ENCODE measurements around the gene PGM1. TPM values are rescaled to one million over a fixed set of nuclear protein-coding genes. Genes with fewer than 3 reads are reported as not detected.

The PGM1 gene
- total and polyA plus RNA-seq, 2 of the 4 experiments (the other 2 are of a cell fraction), result 42.6 to 94.5 TPM

GRCh38 chr1:63683759-63684158 is 90.5 kb downstream of the PGM1 start:
- Histone ChIP-seq H2AK5ac (ENCODE audit: low read depth, low read length) (no peak overlapping the region), H3K56ac (ENCODE audit: extremely low read depth, insufficient read depth, low read length) (no peak overlapping the region), H2BK5ac (ENCODE audit: low read depth, low read length, poor library complexity, severe bottlenecking) (no peak overlapping the region), H3K9me3 (ENCODE audit: control insufficient read depth, insufficient read depth, low read length) (peaks cover 4% of the 10 kb centered on the region; the same call in 1 of the 2 replicates), H3K27ac (ENCODE audit: insufficient read depth, low read length) (no peak overlapping the region), H2AFZ (replicated peaks; ENCODE audit: low read length, poor library complexity) (no peak overlapping the region), H3K4me1 (ENCODE audit: control insufficient read depth, insufficient read depth, low read length) (no peaks in the 10 kb centered on the region), H4K5ac (ENCODE audit: low read depth, low read length) (no peak overlapping the region), H3K36me3 (ENCODE audit: control insufficient read depth, insufficient read depth, low read length) (no peaks in the 10 kb centered on the region), H3K14ac (replicated peaks; ENCODE audit: low read depth, low read length) (no peak overlapping the region), H2BK120ac (ENCODE audit: low read depth, low read length) (no peak overlapping the region), H2AK9ac (replicated peaks; ENCODE audit: low read depth, low read length, poor library complexity) (no peak overlapping the region), H4K91ac (ENCODE audit: insufficient read depth, low read depth, low read length) (no peak overlapping the region), H4K8ac (ENCODE audit: low read depth in 2 of 2, low read length in 2 of 2) (no peak overlapping the region), H2BK15ac (ENCODE audit: low read depth, low read length) (no peak overlapping the region), H3K79me1 (ENCODE audit: low read depth in 1 of 2, low read length in 2 of 2) (no peaks in the 10 kb centered on the region), H2BK20ac (ENCODE audit: low read depth, low read length) (no peak overlapping the region), H4K20me1 (ENCODE audit: insufficient read depth, low read length) (no peaks in the 10 kb centered on the region), H3K9me1 (ENCODE audit: insufficient read depth, low read length) (no peaks in the 10 kb centered on the region), H3K4me2 (ENCODE audit: low read depth, low read length) (no peak overlapping the region), H3K4ac (ENCODE audit: low read depth, low read length) (no peak overlapping the region), H3K4me3 (ENCODE audit: insufficient read depth, low read depth, low read length) (no peak overlapping the region), H3K27me3 (ENCODE audit: control insufficient read depth, insufficient read depth, low read length) (0 out of 2 replicates have a peak, but pooled peaks cover 6% of the 10 kb centered on the region), H3K9ac (ENCODE audit: low read depth, low read length) (no peak overlapping the region), H3K23ac (ENCODE audit: low read depth, low read length) (no peak overlapping the region), H3K18ac (ENCODE audit: low read depth, low read length) (no peak overlapping the region)
- POLR2A ChIA-PET (ENCODE audit: unreplicated experiment), result no interaction called here
- TF ChIP-seq CHD1 (IDR thresholded peaks at IDR 0.05; ENCODE audit: low read depth, low read length) (no peak), ELK1 (IDR thresholded peaks at IDR 0.05; ENCODE audit: borderline replicate concordance, low read depth, low read length) (no peak), POLR2A (IDR thresholded peaks at IDR 0.05; ENCODE audit: low read depth, low read length) (no peak), BHLHE40 (IDR thresholded peaks at IDR 0.05; ENCODE audit: low read depth, low read length) (no peak), RCOR1 (IDR thresholded peaks at IDR 0.05; ENCODE audit: insufficient replicate concordance, low read length) (no peak), USF2 (IDR thresholded peaks at IDR 0.05; ENCODE audit: low read depth, low read length) (no peak), SMC3 (IDR thresholded peaks at IDR 0.05; ENCODE audit: low read depth, low read length) (no peak), RFX5 (IDR thresholded peaks at IDR 0.05; ENCODE audit: low read depth, low read length) (no peak), CEBPB (IDR thresholded peaks at IDR 0.05; ENCODE audit: low read depth, low read length) (no peak), MAFK (IDR thresholded peaks at IDR 0.05; ENCODE audit: low read depth, low read length) (no peak), MAZ (IDR thresholded peaks at IDR 0.05; ENCODE audit: borderline replicate concordance, low read depth, low read length) (no peak), RAD21 (IDR thresholded peaks at IDR 0.05; ENCODE audit: low read length) (no peak), MXI1 (IDR thresholded peaks at IDR 0.05; ENCODE audit: borderline replicate concordance, low read depth, low read length) (no peak), FOS (IDR thresholded peaks at IDR 0.05; ENCODE audit: low read depth, low read length) (no peak), NFE2L2 (IDR thresholded peaks at IDR 0.05; ENCODE audit: low read depth, low read length) (no peak), CTCF (conservative IDR thresholded peaks at IDR 0.05; ENCODE audit: low read depth, low read length) (no peak)
- in situ Hi-C loops (cut with MboI; ENCODE audit: low sequenced_read_pairs), result no loop called here
- CTCF ChIA-PET, result interaction anchor here (3.1 kb wide), 1 partner anchor 8 kb away, joined by 17 read pairs; no protein-coding TSS in a partner anchor
- DNase-seq (no peak), ATAC-seq (ENCODE audit: low read depth) (no peak)
- intact Hi-C loops (cut with micrococcal nuclease), result no loop called here
- no CpG with 5 or more reads among the region's 3 CpGs for WGBS, 2 experiments (ENCODE audit: extremely low coverage in 2 of 2, insufficient read length in 1 of 2)
- dilution Hi-C loops (cut with HindIII; ENCODE audit: low sequenced_read_pairs, unreplicated experiment), result no loop called here
- BruUV-seq (replicated peaks), result no TSS peak

Data from IMR-90 (cell line).